ENCODE data around the gene SLC22A7.
"Not testable (repeated sequence)": the region's sequence is repeated elsewhere in the genome, so short reads cannot be mapped to it uniquely, and the experiment has no call there.

SLC22A7 gene

DNA sequence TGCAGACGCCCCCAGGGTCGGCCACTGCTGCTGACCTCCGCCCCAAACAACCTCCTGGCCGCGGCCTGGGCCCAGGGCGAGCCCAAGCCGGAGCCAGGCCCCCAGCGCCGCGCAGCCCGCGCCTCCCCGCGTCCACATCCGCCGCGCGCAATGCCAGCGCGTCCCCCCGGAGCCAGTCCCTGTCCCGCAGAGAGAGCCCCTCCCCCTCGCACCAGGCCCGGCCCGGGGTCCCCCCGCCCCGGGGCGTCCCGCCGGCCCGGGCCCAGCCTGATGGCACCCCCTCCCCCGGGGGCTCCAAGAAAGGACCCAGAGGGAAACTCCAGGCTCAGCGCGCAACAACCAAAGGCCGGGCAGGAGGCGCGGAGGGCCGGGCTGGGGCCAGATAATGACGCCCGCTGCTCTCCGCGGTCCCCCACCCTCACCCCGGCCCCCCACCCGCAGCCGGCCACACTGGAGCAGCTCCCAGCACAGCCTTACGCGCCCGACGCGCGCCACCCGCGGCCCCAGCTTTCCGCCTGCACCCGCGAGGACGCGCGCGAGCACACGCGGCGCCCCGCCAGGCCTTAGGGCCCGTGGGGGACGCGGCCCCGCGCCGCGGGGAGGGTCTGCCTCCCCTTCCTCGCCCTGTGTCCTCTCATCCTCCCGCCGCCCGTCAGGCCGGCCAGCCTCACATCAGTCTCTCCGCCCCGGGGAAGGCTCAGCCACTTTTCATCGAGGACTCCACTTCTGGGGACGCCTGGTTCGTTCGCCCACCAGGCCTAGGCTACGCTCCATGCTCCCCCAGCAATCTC lies 12.9 kb upstream of the SLC22A7 start:
- DNase-seq, result no peak

DNA sequence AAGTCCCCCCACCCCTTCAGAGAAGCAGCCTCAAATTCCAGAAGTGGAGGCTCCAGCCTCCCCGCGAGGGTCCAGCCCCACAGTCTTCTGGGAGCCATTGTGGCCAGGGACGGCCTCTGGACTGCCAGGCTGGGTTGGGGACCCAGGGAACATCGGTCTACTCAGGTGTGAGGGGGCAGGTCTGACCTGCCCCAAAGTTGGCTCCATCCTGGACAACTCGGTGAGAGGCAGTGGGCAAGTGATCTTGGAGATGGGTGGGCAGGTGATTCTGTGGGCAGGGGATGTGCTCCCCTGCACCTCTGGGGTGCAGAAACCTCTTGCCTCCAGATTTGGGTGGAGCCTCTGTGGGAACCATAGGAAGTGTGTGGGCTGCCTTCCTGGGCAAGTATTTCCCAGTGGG lies 12.2 kb upstream of the SLC22A7 start:
- no peak for DNase-seq

GRCh38 chr6:43286456-43286979 lies 11.5 kb upstream of the SLC22A7 start:
- DNase-seq, result no peak

DNA sequence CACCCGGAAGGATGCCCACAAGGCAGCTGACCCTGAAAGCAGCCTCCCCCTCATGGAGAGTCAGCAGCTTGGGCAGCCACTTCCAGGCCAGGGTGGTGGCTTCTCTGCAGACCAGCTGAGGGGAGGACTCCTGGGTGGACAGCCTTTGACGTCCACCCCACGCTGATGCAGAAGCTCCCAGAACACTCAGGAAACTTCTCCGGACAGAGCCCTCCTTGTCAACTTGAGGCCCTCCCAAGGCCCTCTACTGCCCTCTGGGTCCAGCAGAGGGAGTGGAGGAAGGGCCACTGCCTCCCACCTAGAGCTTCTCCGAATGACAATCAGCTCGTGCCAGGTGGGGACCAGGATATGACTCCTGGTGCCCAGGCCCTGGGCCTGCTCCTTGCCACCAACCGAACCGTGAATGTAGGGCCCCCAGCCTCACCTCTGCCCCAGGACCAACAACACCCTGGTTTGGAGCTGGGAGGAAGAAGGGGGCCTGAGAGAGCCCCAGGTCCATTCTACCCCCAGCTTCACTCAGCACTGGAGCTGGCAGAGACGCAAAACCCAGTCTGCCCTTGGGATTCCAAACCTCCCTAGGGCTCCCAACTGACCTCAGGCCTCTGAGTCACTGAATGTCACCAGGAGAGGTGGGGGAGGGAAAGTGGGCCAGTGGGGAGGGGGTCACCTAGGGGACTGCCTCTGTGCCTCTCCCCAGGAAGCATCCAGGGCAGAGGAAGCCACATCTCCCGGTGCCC lies 10.9 kb upstream of the SLC22A7 start:
- DNase-seq, result no peak

GRCh38 chr6:43287717-43288679 lies 10.1 kb upstream of the SLC22A7 start:
- no peak for DNase-seq

DNA sequence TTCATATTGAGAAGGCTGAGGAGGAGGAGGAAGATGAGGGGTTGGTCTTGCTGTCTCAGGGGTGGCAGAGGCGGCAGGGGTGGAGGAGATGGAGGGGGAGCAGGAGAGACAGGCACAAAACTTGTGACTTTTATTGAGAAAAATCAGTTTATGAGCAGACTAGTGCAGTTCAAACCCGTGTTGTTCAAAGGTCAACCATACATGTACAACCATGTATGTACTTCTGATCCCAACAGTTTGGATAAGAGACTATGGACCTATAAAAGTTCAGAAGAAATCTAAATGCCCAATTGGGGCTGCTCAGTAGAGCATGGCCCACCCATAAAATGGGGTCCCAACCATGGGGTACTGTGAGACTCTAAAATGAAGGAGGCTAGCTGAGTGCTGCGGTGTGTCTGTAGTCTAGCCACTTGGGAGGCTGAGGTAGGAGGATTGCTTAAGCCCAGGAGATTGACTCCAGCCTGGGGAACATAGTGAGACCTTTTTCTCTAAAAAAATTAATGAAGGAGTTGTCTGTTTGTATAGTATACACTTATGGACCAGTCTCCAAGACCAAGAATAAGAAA lies 7.6 kb upstream of the SLC22A7 start:
- no peak for DNase-seq

DNA sequence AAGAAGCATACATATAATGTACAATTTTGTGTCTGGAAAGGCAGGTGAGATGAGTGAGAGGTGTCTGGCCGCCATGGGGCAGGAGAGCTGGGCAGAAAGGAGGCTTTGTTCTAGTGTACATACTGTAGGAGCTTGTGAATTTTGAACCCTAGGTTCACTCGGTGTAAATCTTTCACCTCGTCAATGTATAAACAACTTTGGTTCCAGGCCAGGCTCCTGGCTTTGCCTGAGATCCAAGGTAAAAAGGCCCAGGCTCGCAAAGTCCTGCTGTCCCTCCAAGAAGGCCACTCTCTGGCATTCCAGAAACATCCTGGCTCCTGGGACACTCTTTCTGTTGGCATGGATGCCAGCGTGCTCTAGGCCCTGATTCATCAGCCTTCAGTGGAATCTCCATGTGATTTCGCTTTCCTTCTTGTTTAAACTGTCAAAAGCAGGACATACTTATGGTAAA lies 7.1 kb upstream of the SLC22A7 start:
- DNase-seq, result no peak

DNA sequence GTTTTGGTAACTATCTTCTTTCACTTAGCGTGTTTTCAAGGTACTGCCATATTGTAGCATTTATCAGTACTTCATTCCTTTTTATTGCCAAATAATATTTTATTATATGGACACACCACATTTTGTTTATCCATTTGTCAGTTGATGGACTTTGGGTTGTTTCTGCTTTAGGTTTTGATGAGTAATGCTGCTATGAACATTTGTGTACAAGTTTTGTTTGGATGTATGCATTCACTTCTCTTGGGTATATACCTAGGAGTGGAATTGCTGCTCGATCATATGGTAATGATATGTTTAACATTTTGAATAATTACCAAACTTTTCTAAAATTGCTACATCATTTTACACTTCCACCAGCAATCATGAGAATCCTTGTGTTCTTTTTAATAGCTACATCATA lies 6.4 kb upstream of the SLC22A7 start:
- DNase-seq, result no peak

DNA sequence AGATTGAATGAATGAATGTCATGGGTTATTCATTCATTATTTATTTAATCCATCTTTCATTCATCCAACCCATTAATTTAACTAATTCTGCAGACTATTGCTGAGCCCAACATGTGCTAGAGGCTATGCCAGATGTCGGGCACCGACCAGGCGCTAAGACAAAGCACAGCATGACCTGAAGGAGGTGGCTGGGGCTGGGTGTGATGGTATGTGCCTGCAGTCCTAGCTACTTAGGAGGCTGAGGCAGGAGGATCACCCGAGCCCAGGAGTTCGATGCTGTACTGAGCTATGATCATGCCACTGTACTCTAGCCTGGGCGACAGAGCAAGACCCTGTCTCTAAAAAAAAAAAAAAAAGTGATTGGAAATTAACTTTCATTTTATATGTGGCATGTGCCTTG lies 5.7 kb upstream of the SLC22A7 start:
- no peak for DNase-seq

DNA sequence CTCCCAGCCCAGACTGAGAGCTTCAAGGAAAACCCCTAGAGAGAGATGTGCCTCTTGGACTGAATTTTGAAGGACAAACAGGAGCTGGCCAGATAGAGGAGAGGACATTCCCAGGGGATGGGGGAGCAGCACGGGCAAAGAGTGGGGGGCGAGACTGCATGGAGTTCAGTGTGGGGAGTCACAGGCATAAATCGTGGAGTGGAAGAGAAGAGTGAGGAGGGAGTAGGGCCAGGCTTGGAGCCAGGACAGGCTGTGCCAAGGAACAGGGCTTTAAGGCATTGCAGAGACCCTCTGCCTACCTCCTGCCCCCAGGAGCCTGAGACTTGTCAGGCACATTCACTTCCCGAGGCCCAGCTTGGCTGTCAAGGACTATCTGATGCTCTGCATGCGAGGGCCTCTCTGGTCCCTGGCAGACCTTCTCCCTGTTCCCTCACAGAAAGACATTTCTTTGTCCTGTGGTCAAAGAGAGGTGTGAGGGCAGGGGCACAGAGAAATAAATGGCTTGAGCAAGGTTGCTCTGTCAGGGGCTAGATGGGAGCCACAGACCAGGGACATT lies 5.2 kb upstream of the SLC22A7 start:
- DNase-seq, result no peak

DNA sequence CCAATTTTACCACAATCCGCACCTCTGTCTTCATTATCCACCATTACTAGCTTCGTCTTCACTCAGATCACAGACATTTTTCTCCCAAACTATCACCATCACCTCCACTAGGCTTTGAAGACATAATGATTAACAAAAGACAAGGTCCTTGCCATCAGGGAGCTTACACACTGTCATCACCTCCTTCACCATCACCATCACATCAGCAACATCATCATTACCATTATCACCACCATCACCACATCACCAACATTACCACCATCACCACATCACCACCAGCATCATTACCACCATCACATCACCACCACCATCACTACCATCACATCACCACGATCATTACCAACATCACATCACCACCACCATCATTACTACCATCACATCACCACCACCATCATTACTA lies 4.4 kb upstream of the SLC22A7 start:
- DNase-seq, result no peak

DNA sequence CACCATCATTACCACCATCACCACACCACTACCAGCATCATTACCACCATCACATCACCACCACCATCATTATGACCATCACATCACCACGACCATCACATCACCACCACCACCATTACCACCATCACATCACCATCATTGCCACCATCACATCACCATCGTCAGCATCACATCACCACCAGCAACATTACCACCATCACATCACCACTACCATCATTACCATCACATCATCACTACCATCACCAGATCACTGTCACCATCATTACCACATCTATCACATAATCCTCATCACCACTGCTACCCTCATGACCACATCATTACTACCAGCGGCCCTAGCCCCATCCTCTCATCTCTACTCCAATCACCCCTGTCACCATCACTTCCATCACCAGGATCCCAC lies 3.5 kb upstream of the SLC22A7 start:
- no peak for DNase-seq

GRCh38 chr6:43295456-43295855 lies 2.6 kb upstream of the SLC22A7 start:
- no peak for DNase-seq

DNA sequence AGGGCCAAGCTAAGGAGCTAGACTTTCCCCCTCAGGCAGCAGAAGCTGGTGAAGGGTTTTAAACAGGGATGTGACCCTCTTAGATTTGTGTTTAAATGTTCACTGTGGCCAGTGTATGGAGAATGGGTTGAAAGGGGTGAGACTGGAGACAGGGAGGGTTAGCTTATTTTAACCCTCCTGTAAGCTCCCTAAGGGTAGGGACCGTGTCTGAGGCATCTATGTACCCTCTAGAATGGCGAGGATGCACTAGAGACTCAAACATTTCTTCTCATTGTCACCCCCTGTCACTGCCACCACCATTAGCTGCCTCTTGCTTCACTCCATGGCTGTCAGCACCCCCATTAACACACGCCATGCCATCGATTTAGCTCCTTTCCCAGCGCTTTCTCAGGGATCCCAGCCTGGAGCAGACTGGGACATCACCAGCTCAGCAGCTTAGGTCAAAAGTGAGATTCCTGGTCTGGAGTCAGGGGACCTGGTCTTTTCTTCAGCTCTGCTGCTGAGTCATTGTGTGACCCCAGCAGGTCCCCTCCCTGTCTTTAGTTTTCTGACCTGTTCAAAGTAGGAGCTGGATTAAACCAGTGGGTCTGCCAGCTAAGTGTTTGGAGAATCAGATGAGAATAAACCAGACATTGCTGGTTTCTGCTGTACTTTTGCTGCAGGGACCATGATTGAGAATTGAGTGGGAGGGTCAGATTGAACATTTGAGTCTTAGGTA lies 1.1 kb upstream of the SLC22A7 start:
- DNase-seq, result no peak

- no peak for DNase-seq
Observed at GRCh38 chr6:43298565-43299337, 691 bp downstream of the SLC22A7 start.

- DNase-seq, result no peak
Observed at GRCh38 chr6:43299338-43300293, 1.6 kb downstream of the SLC22A7 start.

DNA sequence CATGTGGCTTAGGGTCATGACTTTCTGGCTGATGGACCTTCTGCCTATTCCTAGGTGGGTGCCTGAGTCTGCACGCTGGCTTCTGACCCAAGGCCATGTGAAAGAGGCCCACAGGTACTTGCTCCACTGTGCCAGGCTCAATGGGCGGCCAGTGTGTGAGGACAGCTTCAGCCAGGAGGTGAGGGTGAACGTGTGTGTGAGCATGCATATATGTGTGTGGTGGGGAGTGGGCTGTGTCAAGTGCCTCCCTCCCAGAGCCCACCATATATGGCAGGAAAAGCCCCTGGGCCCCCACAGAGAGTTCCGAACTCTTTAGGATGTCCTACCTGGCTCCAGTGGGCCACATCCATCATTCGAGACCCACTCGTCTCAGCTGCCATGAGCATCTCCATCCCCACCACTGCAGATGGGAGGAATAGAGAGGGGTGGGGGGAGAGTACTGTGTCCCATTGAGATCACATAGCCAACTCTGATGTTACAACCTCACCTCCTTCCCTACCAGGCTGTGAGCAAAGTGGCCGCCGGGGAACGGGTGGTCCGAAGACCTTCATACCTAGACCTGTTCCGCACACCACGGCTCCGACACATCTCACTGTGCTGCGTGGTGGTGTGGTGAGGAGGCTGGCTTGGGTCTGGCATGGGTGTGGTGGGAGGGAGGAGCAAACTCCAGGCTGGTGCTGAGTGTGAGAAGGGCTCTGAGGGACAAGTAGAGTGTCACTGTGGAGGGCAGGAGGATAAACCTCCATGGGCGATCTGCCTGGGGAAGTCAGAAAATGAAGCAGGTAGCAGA lies 3.2 kb downstream of the SLC22A7 start:
- DNase-seq, result no peak

- no peak for DNase-seq
Observed at GRCh38 chr6:43302126-43302525, 4.1 kb downstream of the SLC22A7 start.

DNA sequence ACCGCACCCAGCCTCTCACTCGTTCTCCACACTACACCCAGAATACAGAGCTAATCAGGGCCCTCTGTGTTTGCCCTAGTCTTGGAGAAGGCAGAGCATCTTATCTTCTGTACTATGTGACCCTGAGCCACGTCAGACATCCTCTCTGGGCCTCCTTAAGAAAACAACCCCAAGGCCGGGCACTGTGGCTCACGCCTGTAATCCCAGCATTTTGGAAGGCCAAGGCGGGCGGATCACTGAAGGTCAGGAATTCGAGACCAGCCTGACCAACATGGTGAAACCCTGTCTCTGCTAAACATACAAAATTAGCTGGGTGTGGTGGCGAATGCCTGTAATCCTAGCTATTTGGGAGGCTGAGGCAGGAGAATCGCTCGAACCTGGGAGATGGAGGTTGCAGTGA lies 4.9 kb downstream of the SLC22A7 start:
- not testable (repeated sequence) for DNase-seq

All from NCI-H1417 (cell line).